ENCODE measurements around the gene UBE2M.

UBE2M gene

DNA sequence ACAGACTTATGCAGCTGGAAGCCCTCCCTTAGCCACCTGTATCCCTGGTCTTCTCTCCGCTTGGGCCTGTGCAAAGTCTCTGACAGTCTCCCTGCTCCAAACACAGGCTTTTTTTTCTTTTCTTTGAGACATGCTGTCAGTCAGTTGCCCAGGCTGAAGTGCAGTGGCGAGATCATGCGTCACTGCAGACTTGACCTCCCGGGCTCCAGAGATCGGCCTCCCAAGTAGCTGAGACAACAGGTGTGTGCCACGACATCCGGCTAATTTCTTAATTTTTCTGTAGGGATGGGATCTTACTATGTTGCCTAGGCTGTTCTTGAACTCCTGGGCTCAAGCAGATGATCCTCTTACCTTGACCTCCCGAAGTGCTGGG lies 13.2 kb upstream of the UBE2M start:
- DNase-seq (ENCODE audit: low read depth in 2 of 3, low spot score in 1 of 3) = no peak

DNA sequence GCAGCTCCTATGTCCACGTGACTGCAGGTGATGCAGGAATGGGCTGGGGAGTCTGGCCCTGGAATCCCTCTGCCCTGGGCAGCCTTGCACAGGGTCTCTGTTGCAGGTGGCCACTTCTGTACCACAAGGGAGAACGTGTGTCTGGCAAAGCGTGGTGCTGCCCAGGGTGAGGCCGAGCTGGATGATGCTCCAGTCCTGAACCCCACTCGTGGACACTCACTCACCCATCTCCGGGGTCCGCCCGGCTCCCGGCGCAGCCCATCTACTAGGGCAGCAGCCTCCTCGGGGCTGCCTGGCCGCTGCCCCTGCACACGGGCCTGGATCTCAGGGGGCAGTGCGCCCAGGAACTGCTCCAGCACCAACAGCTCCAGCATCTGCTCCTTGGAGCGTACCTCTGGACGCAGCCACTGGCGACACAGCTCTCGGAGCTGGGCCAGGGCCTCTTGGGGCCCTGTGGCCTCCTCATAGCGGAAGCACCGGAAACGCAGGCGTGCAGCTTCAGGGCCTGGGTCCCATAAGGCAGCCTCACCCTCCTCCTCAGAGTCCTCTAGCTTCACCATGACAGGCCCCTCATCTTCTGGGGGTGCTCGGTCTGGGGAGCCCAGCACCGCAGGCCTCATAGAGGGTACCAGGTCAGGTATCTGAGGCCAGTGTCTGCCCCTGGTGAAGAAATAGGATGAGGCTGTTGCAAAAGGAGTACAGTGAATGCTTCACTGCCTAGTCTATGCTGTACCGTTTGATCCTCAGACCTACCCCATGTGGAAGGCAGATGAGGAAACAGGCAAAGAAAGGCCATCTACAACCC lies 12.6 kb upstream of the UBE2M start:
- DNase-seq (ENCODE audit: low read depth in 2 of 3, low spot score in 1 of 3) = no peak

DNA sequence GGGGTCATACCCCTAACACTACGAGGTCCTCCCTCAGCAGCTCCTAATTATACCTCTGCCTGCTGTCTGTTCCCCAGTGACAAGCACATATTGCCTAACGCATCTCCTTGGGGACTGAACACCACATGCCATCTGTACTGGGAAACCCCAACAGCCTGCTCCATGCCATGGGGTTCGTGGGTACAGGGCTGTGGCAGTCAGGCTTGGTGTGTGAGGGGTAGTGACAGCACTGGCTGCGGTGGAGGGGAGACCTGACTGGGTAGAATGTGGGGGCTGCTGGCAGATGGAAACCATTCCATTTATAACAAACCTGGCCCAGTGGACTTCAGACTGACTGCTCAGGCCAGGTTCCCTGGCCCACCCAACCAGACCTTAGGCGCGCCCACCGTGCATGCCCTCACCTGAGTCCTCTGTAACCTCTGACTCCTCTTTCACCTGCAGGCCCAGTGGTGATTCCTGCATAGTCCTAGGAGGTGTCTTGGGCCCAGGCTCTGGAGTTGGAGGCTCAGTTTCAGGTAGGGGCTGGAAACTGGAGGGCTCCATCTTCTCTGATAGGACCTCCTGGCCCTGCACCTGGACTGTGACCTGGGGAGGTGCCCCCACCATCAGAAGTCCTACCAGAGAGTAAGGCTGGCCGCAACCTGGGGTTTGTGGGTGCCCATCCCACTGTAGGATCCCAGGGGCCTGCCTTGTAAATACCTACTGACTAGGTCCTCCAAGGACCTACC lies 11.7 kb upstream of the UBE2M start:
- no peak for DNase-seq (ENCODE audit: low read depth in 2 of 3, low spot score in 1 of 3)

DNA sequence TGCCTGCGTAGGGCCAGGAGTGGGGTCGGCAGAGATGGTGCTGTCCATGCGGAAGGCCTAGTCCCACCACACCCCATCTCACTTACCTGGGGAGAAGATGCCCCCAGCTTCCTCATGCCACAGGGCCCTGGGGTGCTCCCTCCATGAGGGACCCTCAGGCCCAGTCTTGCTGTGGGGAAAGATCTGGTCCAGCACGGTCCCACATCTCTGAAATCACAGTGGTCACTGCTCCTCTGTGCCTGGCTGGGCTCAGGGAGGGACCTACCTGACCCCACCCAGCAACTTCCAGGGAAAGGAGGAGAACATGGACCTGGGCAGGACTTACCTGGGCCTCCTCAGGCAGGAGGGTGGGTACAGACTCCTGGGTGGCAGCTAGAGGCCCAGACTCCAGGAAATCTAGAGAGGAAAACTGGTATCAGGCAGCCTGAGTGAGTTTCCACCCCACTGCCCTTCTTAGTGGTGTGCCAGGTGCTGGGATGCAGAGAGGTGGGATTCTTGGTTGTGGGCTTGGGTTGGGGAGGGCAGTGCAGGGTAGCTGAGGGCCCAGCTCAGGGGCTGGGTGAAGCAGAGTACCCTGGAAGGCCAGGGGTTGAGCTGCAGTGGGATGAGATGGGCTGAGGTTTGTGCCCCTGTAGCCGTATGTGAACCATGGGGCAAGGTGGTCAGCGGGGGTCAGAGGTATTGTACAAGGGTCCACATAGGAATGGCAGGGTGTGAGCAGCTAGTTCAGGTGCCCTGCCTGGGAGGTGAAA lies 11.0 kb upstream of the UBE2M start:
- no peak for DNase-seq (ENCODE audit: low read depth in 2 of 3, low spot score in 1 of 3)

DNA sequence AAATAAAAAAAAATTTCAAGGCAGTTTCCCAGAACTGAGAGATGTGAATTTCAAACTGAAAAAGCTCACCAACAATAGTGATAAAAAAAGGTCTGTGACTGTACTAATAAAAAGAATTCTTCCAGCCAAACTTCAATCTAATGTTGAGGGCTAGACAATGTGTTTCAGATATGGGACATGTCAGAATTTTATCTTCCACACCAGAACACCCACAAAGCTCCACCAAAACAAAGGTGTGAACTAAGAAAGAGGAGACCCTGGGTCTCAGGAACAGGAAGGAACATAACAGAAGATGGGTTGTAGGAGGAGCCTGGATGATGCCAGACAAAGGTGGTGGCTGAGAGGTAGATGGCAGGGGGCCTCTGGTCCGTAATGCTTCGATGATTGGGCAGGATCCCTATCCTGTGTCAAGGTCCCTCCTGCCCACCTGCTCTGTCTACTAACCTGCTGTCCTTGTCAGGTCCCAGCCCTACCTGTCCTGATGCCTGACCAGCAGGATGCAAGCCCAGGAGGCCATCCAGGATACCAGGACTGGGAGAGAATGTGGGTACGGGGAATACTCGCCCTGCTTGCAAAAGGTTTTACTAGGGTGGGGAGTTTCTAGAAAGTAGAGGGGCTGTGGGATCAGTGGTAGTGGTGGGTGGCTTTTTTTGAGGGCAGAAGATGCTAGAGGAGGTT lies 10.2 kb upstream of the UBE2M start:
- no peak for DNase-seq (ENCODE audit: low read depth in 2 of 3, low spot score in 1 of 3)

DNA sequence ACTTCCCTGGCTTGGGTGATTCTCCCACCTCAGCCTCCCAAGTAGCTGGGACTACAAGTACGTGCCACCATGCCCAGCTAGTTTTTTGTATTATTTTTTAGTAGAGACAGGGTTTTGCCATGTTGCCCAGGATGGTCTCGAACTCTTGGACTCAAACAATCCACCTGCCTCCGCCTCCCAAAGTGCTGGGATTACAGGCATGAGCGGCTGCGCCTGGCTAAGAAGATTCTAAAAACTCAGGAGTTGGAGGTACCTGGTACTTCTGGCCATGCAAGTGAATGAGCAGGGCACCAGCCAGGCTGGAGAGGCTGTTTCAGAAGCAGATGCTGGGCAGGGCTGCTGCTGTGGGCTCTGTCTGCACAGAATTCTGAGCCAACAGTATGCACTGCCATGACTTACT lies 8.6 kb upstream of the UBE2M start:
- no peak for DNase-seq (ENCODE audit: low read depth in 2 of 3, low spot score in 1 of 3)

DNA sequence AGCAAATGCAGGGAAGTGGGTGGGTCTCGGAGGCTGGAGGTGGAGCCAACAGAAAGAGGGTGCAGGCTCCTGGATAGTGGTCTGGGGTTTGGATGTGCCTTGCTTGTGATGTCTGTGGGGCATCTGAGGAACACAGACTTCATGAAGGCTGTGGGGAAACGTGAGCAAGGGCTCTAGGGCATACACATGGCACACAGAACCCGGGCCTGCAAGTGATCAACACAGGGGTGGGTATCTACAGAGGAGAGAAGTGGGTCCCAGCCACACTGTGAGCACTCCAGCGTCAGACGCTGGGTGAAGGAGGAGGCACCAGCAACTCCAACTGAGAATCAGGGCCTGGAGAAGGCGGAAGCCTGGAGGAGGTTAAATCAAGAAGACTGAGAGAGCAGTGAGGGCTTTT lies 5.4 kb upstream of the UBE2M start:
- DNase-seq (ENCODE audit: low read depth in 2 of 3, low spot score in 1 of 3) = no peak

DNA sequence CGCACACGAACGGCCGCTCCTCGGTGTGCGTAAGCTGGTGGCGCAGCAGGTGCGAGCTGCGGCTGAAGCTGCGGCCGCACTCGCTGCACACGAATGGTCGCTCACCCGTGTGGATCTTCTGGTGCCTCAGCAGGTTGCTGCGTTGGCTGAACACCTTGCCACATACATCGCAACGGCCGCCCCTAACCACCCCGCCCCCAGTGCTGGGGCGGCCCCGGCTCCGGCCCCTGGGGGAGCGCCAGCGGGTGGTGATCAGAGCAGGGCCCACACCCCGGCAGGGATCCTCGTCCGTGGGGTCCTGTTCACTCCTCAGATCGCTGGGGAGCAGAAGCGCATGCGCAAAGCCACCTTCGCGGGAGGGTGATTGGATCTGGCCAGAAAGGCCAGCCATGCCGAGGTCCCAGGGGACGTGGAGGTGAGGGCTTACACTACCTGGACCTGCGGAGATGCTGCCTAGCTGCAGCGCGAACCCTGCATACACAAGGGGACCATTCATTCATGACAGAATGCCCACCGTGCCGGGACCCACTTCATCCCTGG lies 4.7 kb upstream of the UBE2M start:
- DNase-seq (ENCODE audit: low read depth in 2 of 3, low spot score in 1 of 3) = no peak

DNA sequence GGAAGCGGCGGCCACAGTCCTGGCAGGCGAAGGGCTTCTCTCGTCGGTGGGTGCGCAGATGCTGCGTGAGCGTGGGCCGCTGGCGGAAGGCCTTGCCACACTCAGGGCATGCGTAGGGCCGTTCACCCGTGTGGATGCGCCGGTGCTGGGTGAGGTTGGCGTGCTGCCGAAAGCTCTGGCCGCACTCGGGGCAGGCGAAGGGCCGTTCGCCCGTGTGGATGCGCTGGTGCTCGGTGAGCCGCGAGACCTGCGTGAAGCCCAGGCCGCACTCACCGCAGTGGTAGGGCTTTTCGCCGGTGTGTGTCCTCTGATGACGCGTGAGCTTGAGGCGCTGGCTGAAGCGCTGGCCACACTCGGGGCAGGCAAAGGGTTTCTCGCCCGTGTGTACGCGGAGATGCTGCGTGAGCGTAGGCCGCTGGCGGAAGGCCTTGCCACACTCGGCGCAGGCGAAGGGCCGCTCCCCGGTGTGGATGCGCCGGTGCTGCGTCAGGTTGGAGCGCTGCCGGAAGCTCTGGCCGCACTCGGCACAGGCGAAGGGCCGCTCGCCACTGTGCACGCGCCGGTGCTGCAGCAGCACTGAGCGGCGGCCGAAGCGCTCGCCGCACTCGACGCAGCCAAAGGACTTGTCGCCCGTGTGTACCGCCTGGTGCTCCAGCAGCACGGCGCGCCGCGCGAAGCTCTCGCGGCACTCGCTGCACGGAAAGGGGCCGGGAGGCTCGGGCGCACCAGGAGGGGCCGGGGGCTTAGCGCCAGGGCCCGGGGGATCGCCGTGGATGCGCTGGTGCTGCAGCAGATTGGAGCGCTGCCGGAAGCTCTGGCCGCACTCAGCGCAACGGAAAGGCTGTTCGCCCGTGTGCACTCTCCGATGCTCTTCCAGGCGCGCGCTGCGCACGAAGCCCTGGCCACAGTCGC lies 4.0 kb upstream of the UBE2M start:
- DNase-seq (ENCODE audit: low read depth in 2 of 3, low spot score in 1 of 3) = no peak

DNA sequence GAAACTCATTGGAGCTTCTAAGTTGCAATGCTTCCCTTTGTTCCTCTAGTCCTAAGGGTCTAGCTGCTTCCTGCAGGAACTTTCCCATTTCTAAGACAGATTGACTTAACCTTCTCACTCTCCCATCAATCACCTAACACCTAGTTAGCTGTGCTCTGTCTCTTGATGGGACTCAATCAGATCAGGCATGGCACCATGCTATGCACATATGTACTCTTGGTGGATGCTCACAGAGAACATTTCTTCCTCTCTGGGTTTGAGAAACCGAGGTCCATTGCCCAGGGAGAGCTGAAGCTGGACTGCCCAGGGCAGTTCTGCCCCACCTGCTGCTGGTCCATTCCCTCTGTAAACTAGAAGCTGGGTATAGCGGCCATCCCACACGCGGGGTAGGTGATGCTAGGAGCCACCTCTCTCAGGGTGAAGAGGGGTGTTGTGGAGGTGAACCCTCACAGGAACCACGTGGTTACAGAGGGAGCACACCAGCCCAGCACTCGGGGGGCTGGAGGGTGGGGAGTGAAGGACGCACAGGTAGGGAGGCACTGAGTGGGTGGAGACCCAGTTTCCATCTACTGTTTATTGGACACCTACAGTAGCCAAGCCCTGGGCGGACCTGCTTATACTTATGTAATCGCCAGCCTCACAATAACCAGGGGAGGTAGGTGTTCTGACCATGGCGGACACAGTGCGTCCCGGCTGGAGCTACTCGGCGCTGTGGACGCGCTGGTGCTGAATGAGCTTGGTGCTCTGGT lies 3.1 kb upstream of the UBE2M start:
- DNase-seq (ENCODE audit: low read depth in 2 of 3, low spot score in 1 of 3) = no peak

DNA sequence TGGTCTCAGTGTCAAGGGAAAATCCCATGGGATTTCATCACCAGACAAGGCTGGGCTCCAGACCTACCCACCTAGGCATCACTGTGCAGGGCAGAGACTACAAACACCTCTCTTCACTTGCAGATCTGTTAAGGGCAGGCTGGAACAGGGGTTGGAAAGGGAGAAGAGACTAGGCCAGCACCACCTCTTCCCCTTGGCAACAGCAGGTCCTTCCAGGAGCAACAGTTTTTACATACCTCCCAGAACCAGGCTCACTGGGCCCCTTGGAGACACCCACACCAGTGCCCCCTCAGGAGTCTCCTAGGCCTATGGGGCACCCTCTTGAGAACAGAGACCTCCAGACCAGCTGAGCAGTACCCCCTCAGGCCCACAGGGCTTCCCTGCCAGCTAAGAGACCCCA lies 2.5 kb upstream of the UBE2M start:
- DNase-seq (ENCODE audit: low read depth in 2 of 3, low spot score in 1 of 3) = no peak

DNA sequence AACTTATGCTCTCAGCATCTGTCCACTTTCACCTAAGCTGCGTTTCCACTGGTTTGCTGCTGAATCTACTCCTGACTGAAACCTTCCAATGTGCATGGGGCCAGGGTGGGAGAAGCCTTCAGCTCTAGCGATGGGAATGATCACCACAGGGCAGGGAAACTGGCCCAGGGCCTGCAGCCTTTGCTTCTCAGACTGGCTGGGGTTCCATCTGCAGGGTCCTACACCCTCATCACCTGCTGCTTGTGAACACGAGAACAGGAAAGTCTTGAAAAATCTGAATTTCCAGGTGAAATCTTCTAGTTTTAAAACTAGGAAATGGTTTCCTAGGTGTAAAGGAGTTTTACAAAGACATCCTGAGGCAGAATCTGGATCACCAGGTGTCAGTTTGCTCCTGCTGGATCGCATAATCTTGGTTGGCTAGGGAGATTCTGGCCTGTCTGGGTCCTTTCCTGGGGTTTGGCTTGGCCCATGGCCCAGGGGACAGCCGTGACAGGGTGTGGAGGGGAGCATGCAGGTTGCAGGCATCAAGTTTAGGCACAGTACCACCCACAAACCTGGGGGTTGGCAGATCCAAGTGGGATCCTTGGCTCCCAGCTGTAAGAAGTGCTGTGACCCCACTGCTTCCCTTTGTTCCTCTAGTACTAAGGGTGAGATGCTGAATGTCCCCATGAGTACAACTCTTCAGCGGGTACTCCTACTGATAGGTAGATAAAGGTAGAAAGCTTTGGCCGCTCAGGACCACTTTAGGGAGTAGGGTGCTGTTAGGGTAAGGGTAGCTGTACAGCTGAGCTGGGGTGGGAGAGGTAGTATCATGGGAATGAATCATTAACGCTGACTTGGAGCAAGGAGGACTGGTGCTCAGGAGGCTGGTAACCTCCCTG lies 1.8 kb upstream of the UBE2M start:
- DNase-seq (ENCODE audit: low read depth in 2 of 3, low spot score in 1 of 3) = no peak

DNA sequence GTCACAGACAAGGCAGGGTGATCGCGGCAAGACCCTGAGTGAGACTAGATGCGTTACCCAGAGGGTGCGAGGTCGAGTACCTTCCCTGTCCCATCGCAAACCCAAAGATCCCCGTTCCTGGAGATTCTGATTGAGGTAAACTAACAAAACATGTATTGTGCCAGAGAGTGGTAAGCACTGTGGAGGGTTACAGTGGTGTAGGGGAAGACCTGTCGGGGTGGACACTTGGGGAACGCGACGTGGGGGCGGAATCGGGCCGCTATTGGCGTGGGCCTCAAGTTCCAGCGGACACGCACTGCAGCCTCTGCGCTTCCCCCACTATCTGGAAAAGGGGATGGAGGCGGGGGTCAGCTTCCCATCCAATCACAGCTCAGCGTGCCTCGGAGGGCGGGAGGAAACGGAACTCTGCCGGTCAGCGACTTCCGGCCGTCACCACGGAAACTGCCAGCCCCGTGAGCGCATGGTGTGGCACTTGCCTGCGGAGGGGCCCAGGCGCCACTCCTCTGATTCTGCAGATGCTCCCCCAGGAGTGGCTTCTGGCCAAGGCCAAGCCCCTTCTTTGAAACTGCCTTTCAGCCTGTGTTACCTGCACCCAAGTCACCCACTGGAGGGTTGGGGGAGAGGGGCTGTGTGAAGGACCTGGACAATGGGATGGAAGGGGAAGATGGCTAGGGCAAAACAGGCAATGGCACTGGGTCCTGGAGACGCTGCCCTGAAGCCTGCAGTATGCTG lies 1.0 kb upstream of the UBE2M start:
- DNase-seq (ENCODE audit: low read depth in 2 of 3, low spot score in 1 of 3) = peak; percentile 65 to 81 (median 72)

DNA sequence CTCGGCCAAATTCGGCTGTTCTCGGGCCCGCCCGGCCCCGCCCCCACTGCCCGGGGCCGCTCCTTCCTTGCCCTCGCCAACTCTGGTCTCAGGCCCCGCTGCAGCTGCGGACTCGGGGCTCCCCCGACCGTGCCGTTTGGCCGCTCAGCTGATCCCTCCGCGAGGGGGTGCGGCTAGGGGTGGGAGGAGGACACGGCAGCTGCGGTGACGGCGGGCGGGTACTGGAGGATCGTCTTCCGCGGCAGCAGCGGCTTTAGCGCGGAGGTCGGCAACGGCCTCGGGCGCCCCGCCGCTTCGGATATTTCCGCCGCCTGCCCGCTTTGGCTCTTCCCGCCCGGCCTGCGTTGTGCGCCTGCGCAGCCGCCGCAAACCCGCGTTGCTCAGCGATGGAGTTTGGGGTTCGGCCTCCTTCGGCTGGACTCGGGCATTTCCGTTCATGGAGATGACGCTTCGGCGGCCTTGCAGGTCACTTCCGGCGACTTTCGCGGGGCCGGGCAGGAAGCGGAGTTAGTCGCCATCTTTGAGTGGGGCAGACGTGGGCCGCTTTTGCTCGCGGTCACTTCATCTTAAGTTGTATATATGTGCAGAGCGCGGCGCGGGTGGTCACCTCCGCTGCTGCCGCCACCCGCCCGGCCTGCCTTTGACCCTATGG lies 338 bp upstream of the UBE2M start:
- DNase-seq (ENCODE audit: low read depth in 2 of 3, low spot score in 1 of 3) = peak; percentile 99 to 100 (median 100)

DNA sequence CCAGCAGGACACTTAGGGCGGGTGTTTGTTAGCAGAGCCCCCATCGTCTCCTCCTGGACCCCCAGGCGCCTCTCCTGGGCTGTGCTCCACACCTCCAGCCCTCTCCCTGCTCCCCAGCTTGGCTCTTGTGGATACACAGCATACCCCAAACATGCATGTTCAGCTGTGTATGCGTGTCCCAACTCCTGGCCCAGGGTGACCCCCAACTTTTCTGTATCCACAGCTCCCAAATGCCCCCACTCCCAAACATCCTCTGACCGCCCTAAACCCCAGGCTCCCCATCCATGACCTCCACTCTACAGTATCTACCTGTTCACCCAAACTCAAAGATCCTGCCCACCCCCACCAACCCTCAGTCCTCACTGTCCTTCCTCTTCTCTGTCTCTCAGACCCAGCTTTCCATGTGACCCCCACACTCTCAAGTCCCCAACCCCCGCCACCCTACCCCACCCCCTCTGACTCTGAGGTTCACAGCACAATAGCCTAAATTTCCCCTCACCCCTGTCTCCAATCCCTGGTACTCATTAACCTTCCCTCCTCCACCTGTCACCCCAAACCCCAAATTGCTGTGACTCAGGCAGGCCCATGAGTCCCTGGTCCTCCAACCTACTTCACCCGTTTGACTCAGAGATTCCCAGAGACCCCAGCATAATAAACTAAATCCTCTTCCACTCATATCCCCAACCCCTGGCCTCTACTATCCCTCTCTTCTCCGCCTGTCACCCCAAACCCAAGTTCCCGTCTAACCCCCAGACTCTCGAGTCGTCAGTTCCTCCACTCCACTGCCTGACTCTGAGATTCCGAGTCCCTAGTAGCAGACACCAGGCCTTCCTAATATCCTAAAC lies 968 bp downstream of the UBE2M start:
- DNase-seq (ENCODE audit: low read depth in 2 of 3, low spot score in 1 of 3) = no peak

DNA sequence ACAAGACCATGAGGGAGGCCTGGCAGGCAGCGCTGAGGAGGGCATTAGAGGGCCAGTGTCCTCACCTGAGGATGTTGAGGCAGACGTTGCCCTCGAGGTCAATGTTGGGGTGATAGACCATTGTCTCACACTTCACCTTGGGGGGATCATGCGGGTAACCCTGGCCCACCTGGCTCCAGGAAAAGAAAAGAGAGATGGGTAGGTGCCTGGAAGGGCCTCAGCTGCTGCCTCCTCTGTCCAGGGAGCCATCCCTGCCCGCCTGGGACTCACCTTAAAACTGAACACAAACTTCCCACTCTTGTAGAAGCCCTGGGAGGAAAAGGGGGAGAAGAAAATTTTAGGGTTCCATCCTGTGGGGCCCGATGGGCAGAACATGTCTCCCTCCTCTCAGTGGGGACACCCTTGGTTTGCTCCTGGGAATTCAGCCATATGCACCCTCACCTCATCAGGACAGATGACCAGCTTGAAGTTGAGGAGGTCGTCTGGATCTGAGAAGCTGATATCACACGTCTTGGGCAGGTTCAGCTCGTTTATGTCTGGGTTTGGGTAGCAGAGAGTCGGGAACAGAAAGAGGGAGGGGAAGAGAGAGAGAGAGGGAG lies 1.7 kb downstream of the UBE2M start:
- DNase-seq (ENCODE audit: low read depth in 2 of 3, low spot score in 1 of 3) = no peak
